ENCODE results near the gene F13B.
A peak's percentile ranks its signal among the peaks of the same experiment; 100 is the strongest.
"Not testable (repeated sequence)": the region's sequence is repeated elsewhere in the genome, so short reads cannot be mapped to it uniquely, and the experiment has no call there.

The F13B gene

GRCh38 chr1:197066719-197067456, at the start of gene F13B:
Gene F13B (minus strand): TSS chr1:197067260. CDS start chr1:197067223, 37 bp downstream.
- no peak for DNase-seq (ENCODE audit: low read depth)

- DNase-seq (ENCODE audit: low read depth), result no peak
These were observed 49.1 kb upstream of the F13B start for GRCh38 chr1:197116156-197116555.

- no peak for DNase-seq (ENCODE audit: low read depth)
These were observed 39.8 kb upstream of the F13B start for GRCh38 chr1:197106869-197107268.

GRCh38 chr1:197103300-197103699, 36.2 kb upstream of the F13B start:
- no peak for DNase-seq (ENCODE audit: low read depth)

- DNase-seq (ENCODE audit: low read depth), result no peak
These were observed 34.9 kb upstream of the F13B start for GRCh38 chr1:197101978-197102377.

- no peak for DNase-seq (ENCODE audit: low read depth)
These were observed 33.6 kb upstream of the F13B start for GRCh38 chr1:197100677-197101076.

- no peak for DNase-seq (ENCODE audit: low read depth)
These were observed 32.4 kb upstream of the F13B start for GRCh38 chr1:197099444-197099843.

- DNase-seq (ENCODE audit: low read depth), result not testable (repeated sequence)
These were observed 29.9 kb upstream of the F13B start for GRCh38 chr1:197096971-197097370.

GRCh38 chr1:197096137-197096536, 29.1 kb upstream of the F13B start:
- DNase-seq (ENCODE audit: low read depth), result no peak

- no peak for DNase-seq (ENCODE audit: low read depth)
These were observed 26.3 kb upstream of the F13B start for GRCh38 chr1:197093226-197093885.

GRCh38 chr1:197092491-197093023, 25.5 kb upstream of the F13B start:
- no peak for DNase-seq (ENCODE audit: low read depth)

GRCh38 chr1:197083474-197083873, 16.4 kb upstream of the F13B start:
- no peak for DNase-seq (ENCODE audit: low read depth)

- no peak for DNase-seq (ENCODE audit: low read depth)
These were observed 14.2 kb upstream of the F13B start for GRCh38 chr1:197081117-197081753.

- no peak for DNase-seq (ENCODE audit: low read depth)
These were observed 13.3 kb upstream of the F13B start for GRCh38 chr1:197080323-197080722.

- DNase-seq (ENCODE audit: low read depth), result no peak
These were observed 9.5 kb upstream of the F13B start for GRCh38 chr1:197076585-197076984.

- DNase-seq (ENCODE audit: low read depth), result peak; percentile 2
These were observed 6.9 kb upstream of the F13B start for GRCh38 chr1:197073978-197074377.

- DNase-seq (ENCODE audit: low read depth), result no peak
These were observed 378 bp upstream of the F13B start for GRCh38 chr1:197067457-197067818.

- DNase-seq (ENCODE audit: low read depth), result no peak
These were observed 783 bp downstream of the F13B start for GRCh38 chr1:197066277-197066676.

- DNase-seq (ENCODE audit: low read depth), result no peak
These were observed 1.5 kb downstream of the F13B start for GRCh38 chr1:197065559-197065958.

- no peak for DNase-seq (ENCODE audit: low read depth)
These were observed 3.8 kb downstream of the F13B start for GRCh38 chr1:197063212-197063611.

GRCh38 chr1:197062692-197063091, 4.4 kb downstream of the F13B start:
- no peak for DNase-seq (ENCODE audit: low read depth)

- DNase-seq (ENCODE audit: low read depth), result no peak
These were observed 18.0 kb downstream of the F13B start for GRCh38 chr1:197049100-197049499.
